Posterior cingulate gyrus (tissue), 11 donors: ENCODE measurements around the gene PACRG.

Experiments used
- DNase-seq, 10 donors: peaks; one replicate each; pipeline versions ENCODE4 v3.0.0 to v3.0.0-alpha.2; 2020 to 2021; ENCODE audit warnings: mixed read lengths in 3 of 10
- intact Hi-C: fragments of 100-400 bp; cut with DNase I; formaldehyde crosslinking; loops from one replicate; pipeline ENCODE4 v1.15.1; 2023

The PACRG gene

GRCh38 chr6:162856885-162857284, 129.1 kb downstream of the PACRG start:
- intact Hi-C loops, result loop anchor here (2.0 to 10.0 kb wide), 4 partner anchors 324 to 1098 kb away; partner anchors contain the start of gene QKI
- DNase-seq, result peak in 8 of 10 donors; percentile 17 to 89 (median 52)

GRCh38 chr6:162857326-162857725, 129.6 kb downstream of the PACRG start:
- DNase-seq, result no peak
- intact Hi-C loops, result loop anchor here (2.0 to 10.0 kb wide), 4 partner anchors 323 to 1097 kb away; partner anchors contain the start of gene QKI

DNA sequence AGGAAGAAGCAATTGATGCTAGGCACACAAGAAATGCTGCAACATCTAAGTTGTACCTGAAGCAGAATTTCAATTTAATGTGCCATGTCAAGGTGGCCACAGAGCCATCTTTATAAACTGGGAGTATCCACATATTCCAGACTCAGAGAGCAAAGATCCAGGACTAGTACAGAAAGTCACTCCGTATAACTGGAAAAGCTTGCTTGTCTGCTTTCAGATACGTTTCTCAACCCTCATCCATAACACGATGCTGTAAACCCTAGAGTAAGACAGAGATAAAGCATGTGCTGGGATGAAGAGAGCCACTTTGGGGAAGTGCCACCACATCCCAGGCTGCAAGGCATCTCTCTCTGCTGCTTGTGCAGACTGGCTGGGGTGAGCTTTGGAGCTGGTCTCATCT, 134.7 kb downstream of the PACRG start:
- intact Hi-C loops, result loop anchor here (10.0 kb wide), 1 partner anchor 112 kb away; no protein-coding TSS in a partner anchor
- DNase-seq, result no peak

GRCh38 chr6:162862941-162863340, 135.2 kb downstream of the PACRG start:
- intact Hi-C loops, result loop anchor here (10.0 kb wide), 1 partner anchor 112 kb away; no protein-coding TSS in a partner anchor
- DNase-seq, result no peak

DNA sequence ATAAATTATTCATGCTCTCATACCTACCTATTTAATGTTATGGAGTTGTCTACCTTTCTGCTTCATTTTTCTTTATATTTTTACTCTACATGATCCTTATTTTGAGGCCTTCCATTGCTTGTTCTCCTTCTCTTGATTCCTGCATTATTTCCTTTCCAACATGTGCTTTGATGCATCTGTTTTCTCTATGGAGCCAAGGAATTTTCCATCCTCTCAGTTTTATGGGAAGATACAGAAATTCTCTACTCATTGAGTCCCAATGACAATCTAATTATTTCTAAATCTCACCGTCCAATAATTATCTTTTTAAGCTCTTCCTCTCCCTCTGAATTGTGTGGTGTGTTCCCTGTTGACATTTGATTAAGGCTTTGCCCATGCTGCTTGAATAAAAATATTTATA, 136.0 kb downstream of the PACRG start:
- no peak for DNase-seq
- intact Hi-C loops, result loop anchor here (10.0 kb wide), 1 partner anchor 111 kb away; no protein-coding TSS in a partner anchor

DNA sequence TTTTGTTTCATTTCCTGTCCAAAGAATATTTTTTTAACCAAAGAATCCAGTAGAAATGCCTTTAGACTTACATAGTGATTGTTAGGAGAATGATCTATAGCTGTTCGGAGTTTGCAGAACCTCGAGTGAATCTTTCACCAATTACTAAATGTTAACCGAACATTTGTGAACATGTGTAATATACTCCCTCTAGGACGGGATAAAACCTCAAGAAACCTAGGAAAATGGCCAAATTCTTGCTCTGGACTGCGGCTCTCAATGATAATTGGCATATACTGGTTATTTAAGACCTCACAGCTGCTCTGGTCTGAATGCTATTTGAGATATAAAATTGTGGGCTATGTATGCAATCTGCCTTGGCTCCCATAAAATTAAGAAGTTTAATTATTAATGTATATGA, 137.1 kb downstream of the PACRG start:
- intact Hi-C loops, result loop anchor here (10.0 kb wide), 1 partner anchor 110 kb away; no protein-coding TSS in a partner anchor
- no peak for DNase-seq

DNA sequence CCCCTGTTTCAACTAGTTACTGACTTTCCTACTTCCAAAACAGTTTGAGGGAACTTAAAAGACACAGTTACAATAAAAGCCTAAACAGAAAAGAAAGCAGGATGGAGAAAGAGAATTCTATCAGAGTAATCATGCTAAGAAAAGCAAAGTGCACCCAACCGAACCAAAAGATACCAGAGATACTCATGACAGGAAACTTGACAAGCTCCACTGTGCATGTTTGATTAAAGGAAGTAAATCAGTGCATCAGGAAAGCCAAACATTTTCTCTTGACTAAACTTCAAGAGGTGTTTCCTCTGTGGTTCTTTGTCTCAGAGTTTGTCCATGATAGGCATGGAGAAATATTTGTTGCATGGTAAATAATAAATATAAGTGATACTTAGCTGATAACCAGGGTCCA, 138.9 kb downstream of the PACRG start:
- intact Hi-C loops, result loop anchor here (10.0 kb wide), 1 partner anchor 108 kb away; no protein-coding TSS in a partner anchor
- no peak for DNase-seq

DNA sequence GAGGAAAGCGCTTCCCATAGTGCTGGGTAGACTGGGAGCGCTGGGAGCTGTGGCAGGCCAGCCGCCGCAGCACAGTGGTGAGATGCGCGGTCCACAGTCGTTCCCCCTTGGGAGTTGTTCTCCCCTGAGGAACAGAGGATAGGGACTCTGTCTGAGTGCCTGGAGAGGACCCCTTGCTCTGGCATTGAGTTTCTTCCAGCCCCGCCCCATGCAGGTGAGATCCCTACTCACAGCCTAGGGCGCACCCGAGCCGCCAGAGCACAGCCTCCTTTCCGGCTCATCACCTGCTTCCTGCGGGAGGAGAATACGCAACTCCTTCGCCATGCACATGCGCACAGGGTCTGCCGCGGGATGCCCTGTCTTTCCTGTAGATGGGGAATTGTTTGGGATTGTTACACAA, 140.6 kb downstream of the PACRG start:
- no peak for DNase-seq
- intact Hi-C loops, result loop anchor here (10.0 kb wide), 1 partner anchor 106 kb away; no protein-coding TSS in a partner anchor

DNA sequence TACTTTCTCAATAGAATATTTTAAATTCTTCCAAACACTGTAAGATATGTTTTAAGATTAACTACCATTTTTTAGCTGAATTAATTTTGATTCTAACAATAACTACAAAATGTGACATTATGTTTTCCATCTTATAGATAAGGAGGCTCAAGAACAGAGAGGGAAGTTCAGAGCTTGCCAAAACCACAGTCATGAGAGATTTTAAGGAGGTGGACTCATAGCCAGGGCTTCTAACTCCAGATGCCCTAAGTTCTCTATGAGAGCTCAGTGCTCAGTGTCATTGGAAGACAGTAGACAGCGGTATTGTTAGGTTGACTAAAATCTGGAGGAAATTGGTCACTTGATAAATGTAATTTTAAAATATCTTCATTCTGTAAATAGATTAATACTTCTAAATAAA, 144.2 kb downstream of the PACRG start:
- no peak for DNase-seq
- intact Hi-C loops, result no loop called here

GRCh38 chr6:162873537-162873936, 145.8 kb downstream of the PACRG start:
- DNase-seq, result no peak
- intact Hi-C loops, result no loop called here

GRCh38 chr6:162875070-162875469, 147.3 kb downstream of the PACRG start:
- no peak for DNase-seq
- intact Hi-C loops, result no loop called here

DNA sequence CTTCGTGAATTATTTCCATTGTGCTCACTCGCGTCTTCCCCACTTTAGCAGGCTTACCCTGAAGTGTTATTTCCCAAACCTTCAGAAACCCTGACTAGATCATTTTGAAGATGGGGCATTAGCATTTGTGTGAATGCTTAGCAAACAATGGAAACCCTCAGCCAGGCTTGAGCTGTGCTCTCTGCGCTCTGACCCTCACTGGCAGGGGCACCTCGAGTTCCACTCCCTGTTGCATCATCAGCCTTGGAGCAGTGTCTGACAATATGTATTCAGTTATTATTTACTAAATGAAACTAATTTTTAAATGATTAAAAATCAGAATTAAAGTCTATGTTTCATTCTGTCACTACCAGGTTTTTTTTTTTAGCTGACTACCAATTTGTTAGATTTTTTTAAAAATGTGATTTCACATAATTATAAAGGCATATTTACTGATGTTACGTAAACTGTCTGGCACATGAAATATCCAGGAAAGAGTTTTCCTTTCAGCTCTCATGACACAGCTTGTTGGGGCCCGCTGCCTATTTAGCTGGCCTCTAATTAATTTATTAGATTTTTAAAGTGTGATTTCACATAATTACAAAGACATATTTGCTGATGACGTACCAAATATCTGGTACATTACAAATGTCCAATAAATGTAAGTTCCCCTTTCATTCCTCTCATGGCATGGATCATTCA, 155.2 kb downstream of the PACRG start:
- DNase-seq, result no peak
- intact Hi-C loops, result no loop called here

- intact Hi-C loops, result no loop called here
- peak in 1 of 10 donors; percentile 63 for DNase-seq
Observed at GRCh38 chr6:162887981-162888689, 160.4 kb downstream of the PACRG start.

DNA sequence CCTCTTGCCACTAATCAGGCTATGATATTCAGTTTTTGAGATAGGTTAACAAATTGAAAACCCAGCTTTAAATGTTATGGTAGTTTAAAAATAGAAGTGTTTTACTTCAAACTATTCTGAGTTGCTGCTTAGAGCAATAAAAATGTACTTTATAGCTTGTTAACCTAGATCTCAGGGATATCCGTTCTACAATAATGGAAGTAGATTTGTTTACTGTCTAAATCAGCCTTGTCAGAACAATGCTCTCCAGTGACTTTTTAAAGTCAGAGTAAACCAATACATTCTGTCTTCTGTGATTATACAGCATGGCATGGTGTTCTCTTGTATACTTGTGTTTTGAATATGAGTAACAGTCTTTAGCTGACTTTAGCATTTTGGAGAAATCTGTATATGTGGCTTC, 161.5 kb downstream of the PACRG start:
- intact Hi-C loops, result no loop called here
- DNase-seq, result no peak

DNA sequence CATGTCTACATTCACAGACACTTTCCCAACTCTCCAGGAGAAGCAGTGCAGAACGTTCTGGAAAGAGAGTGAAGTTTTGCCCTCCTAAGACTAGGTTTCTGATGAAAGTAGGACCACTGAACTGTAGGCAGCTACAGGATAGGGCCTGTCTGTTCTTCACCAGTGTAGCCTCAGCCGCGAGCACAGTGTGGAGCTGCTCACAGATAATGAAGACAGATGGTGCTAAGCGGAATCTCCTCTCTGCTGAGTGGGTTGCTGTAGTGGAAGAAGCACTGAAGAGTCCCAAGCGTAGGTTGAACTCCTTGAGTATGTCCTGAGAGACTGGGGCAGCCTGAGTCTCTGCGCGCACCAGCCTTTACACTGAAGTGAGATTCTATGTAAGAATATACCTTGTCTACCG, 170.2 kb downstream of the PACRG start:
- DNase-seq, result peak in 2 of 10 donors; percentile 69 to 76
- intact Hi-C loops, result no loop called here

DNA sequence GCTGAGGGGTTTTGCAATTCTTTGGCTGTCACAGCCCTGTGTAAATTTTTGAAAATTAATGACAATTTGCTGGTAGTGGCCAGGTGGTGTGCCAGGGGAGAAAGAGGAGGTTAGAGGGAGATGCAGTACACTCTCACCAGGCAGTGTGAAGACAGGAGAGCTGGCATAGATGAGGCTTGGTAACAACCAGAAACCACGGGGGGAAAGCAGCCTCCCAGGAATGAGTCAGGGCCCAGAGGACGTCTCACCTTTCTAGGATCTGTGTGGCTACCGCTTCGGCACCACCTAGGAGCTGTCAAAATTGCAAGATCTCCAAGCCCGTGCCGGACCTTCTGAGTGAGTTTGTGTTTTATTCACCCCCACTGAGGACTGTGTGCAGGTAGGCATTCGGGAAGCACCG, 171.4 kb downstream of the PACRG start:
- intact Hi-C loops, result no loop called here

GRCh38 chr6:162900503-162900902, 172.7 kb downstream of the PACRG start:
- intact Hi-C loops, result no loop called here
- peak in 1 of 10 donors; percentile 81 for DNase-seq

More for the DNA sequence above, 171.4 kb downstream of the PACRG start:
- DNase-seq, result no peak

GRCh38 chr6:162904069-162904663, 176.4 kb downstream of the PACRG start:
- DNase-seq, result peak in 3 of 10 donors; percentile 32 to 66 (median 57)
- intact Hi-C loops, result no loop called here

DNA sequence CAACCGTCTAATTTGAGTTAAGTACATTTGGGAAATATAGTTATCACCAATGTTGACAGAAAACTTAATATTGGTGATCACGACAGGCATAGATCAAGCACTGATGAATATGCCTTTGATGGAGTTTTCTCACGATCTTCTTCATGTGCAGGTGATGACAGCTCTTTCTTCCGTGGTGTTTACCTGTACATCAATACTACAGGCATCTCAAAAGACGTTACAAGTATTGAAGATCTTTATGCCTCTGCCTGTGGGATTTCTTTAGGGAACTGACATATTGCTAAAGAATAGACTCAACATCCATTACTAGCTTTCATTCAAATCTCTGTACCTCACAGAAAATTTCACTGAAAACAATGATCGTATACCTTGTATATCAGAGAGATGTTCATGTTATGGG, 178.7 kb downstream of the PACRG start:
- DNase-seq, result no peak
- intact Hi-C loops, result no loop called here

GRCh38 chr6:162907876-162908481, 180.2 kb downstream of the PACRG start:
- no peak for DNase-seq
- intact Hi-C loops, result no loop called here

GRCh38 chr6:162913206-162913605, 185.4 kb downstream of the PACRG start:
- intact Hi-C loops, result no loop called here
- no peak for DNase-seq
